GM10266 (cell line): ENCODE measurements around the gene FREM2.

ENCODE experiments used
- DNase-seq: peaks from one replicate; pipeline ENCODE4 v3.0.0; 2012; ENCODE audit errors: extremely low spot score
- CTCF ChIP-seq: IDR thresholded peaks from 2 replicates; pipeline ENCODE4 v1.5.1; 2012; ENCODE audit warnings: mild to moderate bottlenecking, low read depth; ENCODE audit not compliant: control insufficient read depth, insufficient read depth; ENCODE audit errors: missing control alignments

The FREM2 gene

GRCh38 chr13:38657191-38657590 lies 29.7 kb upstream of the FREM2 start:
- TF ChIP-seq CTCF, result no peak
- no peak for DNase-seq

GRCh38 chr13:38658906-38659305 lies 28.0 kb upstream of the FREM2 start:
- no peak for TF ChIP-seq CTCF
- no peak for DNase-seq

GRCh38 chr13:38661010-38661675 lies 25.7 kb upstream of the FREM2 start:
- no peak for DNase-seq
- no peak for TF ChIP-seq CTCF

- TF ChIP-seq CTCF, result no peak
- DNase-seq, result no peak
Measured at GRCh38 chr13:38662362-38662761, 24.5 kb upstream of the FREM2 start.

- no peak for DNase-seq
- TF ChIP-seq CTCF, result no peak
Measured at GRCh38 chr13:38664906-38665305, 22.0 kb upstream of the FREM2 start.

GRCh38 chr13:38667526-38668109 lies 19.3 kb upstream of the FREM2 start:
- TF ChIP-seq CTCF, result no peak
- no peak for DNase-seq

- no peak for DNase-seq
- no peak for TF ChIP-seq CTCF
Measured at GRCh38 chr13:38669234-38669964, 17.5 kb upstream of the FREM2 start.
